OCI-M2 (cell line): ENCODE measurements around the gene SLC22A12.
"Not testable (repeated sequence)": the region's sequence is repeated elsewhere in the genome, so short reads cannot be mapped to it uniquely, and the experiment has no call there.

Source experiments
- DNase-seq: peaks from one replicate; lab custom pipeline; 2025; ENCODE audit not compliant: unreplicated experiment; lab: John Stamatoyannopoulos, UW

Gene SLC22A12

GRCh38 chr11:64590763-64591221 lies at the start of gene SLC22A12:
SLC22A12 (plus strand) TSS chr11:64591220; CDS start chr11:64591557, 337 bp downstream.
- DNase-seq: no peak

DNA sequence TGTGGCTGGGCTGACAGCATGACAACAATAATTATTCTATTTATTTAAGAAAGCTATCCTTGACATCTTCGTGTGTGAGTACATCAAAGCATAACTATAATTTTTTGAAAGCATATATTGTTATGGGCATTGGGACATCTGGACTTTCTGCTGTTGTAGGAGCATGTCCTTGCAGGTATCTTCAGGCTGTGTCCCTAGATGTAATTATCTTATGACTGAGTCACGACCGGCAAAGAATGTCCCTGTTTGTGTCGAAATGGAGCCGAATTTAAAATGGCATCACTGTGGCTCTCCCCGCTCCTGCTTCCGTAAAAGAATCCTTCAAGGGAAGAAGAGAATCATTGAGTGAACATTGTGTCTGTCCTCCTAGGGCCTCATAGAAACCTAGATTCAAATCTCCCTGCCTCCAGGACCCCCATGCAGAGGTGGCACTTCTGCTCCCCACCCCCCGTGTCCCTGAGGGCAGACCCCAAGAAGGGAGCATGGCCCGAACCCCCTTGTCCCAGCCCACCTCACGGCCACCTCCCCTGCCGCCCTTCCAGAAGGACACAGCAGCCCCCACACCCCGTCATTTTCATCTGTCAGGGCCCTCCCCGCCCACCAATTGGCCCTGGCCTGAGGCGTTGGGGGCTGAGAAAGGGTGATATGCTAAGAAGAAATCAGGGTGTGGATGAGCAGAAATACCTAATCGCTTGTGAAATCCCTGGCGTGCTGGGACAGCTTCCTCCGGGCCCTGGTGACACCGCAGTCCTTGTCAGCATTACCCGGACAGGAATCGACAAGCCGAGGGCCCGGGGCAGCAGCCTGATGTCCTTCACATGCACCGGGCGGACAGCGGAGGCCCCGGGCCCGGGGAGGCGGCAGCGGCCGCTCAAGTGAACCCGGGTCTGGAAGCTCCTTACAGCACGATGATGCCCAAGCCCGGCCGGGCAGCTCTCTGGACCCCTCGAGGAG lies 48.6 kb upstream of the SLC22A12 start:
- DNase-seq: no peak

DNA sequence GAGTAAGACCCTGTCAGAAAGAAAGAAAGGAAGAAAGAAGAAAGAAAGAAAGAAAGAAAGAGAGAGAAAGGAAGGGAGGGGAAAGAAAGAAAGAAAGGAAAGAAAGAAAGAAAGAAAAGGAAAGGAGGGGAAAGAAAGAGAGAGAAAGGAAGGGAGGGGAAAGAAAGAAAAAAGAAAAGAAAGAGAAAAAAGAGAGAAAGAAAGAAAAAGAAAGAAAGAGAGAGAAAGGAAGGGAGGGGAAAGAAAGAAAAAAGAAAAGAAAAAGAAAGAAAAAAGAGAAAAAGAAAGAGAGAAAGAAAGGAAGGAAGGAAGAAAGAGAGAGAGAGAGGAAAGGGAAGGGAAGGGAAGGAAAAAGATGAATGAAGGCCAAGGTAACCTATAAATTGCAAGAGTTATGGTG lies 47.2 kb upstream of the SLC22A12 start:
- no peak for DNase-seq

- no peak for DNase-seq
Observed at GRCh38 chr11:64544616-64545296, 46.3 kb upstream of the SLC22A12 start.

DNA sequence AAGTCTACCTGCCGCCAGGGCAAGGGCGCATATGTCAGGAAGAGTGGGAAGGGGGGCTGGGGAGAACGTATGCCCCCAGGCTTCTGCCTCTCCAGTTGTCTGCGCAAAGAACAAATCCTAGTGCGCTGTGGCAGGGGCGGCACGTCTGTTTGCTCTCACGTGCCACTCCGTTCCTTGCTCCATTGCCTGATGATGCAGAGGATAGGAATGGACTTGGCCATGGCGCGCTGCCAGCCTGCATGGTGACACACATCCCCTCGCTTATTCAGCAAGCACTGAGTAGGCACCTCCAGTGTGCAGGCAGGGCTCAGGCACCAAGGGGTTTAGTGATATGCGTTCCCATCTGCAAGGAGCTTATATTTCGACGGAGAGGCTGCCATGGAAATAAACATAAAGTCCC lies 45.4 kb upstream of the SLC22A12 start:
- no peak for DNase-seq

DNA sequence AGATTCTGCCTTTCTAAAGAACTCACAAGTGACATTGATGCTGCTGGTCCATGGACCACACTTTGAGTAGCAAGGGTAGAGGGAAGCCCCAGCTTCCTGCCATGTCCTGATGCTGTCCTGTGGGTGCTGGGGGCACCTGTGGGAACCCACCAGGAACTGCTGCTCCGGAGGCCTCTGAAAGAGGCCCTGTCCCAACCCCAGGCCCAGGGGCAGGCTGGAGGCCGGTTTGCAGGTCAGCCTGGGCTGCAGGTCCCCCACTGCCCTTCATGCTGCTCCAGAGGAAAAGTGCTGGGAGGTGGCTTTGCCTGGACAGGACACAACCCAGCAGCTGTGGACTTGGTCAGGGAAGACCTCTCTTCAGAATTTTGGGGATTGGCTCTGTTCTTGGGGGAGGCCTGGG lies 44.8 kb upstream of the SLC22A12 start:
- no peak for DNase-seq

GRCh38 chr11:64546600-64546999 lies 44.4 kb upstream of the SLC22A12 start:
- DNase-seq: no peak

GRCh38 chr11:64549969-64550368 lies 41.1 kb upstream of the SLC22A12 start:
- DNase-seq: no peak

DNA sequence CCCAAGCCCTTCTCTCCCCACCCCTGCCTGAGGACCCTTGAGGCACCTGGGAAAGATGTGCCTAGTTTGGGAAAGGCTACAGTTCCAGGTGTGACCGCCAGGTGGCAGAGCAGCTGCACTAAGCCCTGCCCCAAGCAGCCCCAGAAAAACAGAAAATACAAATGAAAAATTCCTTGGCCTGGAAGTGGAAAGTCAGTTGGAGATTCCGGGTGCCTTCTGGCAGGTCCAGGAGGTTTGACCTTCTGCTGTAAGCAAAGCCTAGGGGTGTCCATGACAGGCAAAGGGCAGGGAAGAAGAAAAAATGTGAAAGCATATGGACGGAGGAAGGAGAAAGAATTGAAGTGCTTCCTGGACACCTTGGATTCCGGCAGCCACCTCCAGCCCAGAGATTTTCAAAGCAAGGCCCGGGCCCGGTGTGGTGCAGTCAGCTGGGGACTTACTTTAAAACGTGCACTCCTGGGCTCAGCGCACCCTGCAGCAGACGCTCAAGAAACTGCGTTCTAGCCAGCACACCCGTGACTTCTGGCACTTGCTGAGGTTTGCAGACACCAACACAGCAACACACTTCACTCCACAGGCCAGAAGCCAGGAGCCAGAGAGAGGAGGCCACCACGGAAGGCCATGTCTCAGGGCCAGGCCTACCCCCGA lies 37.3 kb upstream of the SLC22A12 start:
- no peak for DNase-seq

DNA sequence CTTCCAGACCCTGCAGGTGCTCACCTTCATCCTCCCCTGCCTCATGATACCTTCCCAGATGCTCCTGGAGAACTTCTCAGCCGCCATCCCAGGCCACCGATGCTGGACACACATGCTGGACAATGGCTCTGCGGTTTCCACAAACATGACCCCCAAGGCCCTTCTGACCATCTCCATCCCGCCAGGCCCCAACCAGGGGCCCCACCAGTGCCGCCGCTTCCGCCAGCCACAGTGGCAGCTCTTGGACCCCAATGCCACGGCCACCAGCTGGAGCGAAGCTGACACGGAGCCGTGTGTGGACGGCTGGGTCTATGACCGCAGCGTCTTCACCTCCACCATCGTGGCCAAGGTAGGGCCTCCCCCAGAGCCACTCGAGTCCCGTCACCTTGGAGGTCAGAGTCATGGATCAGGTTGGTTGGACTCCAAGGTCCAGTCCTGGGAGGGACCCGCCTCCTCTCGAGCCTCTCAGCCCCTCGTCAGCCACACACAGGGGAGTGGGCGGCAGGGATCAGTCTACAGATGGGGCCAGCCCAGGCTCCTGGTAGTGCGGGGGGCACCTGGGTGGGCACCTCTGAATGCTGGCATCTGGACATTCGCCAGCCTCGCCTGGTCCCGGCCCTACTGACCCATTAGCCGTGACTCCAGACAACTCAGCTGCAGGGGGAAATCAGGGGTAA lies 34.8 kb upstream of the SLC22A12 start:
- no peak for DNase-seq

- DNase-seq: no peak
Observed at GRCh38 chr11:64556721-64557250, 34.2 kb upstream of the SLC22A12 start.

- no peak for DNase-seq
Observed at GRCh38 chr11:64558065-64558745, 32.8 kb upstream of the SLC22A12 start.

DNA sequence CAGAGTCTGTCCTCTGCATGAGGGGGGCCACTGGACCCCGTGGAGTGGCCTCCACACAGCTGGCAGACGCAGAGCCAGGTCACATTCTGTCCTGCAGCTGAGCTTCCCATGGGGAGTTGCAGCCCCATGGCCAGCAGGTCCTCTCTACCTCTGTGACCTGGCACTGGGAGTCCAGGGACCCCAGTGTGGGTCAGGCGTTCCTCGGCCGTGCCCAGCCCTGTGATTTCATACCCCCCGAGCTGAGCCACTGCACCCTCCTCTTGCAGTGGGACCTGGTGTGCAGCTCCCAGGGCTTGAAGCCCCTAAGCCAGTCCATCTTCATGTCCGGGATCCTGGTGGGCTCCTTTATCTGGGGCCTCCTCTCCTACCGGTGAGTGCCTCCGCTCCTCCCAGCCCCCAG lies 32.2 kb upstream of the SLC22A12 start:
- no peak for DNase-seq

GRCh38 chr11:64559351-64560138 lies 31.5 kb upstream of the SLC22A12 start:
- DNase-seq: no peak

- no peak for DNase-seq
Observed at GRCh38 chr11:64560139-64560771, 30.8 kb upstream of the SLC22A12 start.

DNA sequence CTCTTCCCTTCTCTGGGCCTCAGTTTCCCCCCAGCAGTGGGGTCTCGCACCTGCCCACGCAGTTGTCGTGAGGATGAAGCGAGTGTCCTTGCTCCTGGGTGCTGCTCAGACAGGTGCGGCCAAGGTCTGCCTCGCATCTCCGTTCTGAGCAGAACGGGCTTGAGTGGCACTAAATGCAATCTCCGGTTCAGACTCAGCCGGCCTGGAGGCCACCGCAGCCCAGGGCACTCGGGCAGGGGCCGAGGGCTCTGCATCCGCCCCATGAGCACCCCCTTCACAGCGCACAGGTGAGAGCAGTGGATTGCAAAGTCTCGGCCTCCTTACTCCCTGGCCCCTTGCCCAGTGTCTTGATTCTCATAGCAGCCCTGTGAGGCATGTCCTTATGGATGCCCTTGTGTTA lies 30.1 kb upstream of the SLC22A12 start:
- no peak for DNase-seq

DNA sequence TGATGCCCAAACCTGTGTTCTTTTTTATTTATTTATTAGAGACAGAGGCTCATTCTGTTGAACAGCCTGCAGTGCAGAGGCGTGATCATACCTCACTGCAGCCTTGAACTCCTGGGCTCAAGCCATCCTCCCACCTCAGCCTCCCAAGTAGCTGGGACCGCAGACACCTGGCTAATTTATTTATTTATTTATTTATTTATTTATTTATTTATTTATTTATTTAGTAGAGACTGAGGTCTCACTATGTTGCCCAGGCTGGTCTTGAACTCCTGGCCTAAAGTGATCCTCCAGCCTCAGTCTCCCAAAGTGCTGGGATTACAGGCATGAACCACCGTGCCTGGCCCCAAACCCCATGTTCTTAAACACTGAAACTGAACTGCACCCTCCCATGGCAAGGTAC lies 29.6 kb upstream of the SLC22A12 start:
- not testable (repeated sequence) for DNase-seq

DNA sequence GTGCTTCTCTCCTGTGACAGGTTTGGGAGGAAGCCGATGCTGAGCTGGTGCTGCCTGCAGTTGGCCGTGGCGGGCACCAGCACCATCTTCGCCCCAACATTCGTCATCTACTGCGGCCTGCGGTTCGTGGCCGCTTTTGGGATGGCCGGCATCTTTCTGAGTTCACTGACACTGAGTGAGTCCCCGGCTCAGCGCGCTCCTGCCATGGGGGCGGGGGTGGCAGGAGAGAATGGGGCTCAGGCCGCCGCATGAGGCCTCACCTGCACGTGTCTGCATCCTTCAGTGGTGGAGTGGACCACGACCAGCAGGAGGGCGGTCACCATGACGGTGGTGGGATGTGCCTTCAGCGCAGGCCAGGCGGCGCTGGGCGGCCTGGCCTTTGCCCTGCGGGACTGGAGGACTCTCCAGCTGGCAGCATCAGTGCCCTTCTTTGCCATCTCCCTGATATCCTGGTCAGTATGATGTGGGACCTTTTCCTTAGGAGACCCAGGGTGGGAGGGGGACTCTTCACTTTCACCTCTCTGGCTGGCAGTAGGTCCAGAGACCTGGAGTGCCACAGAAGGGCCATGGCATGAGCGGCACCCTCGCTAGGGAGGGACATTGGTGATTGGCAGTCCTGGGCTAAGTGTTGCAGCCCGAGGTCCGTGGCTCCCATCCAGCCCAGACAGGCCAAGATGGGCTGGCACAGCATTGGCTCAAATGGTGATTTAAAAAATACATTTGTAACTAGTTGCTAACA lies 28.9 kb upstream of the SLC22A12 start:
- DNase-seq: no peak
